Neural progenitor cell (in vitro differentiated cells): ENCODE measurements around the gene SLC5A10.

ENCODE experiments used
- EZH2 ChIP-seq: fragments of 200-600 bp; sonication (generic); IDR thresholded peaks from 2 replicates; pipeline ENCODE4 v1.6.1; 2017; ENCODE audit warnings: antibody characterized with exemption, mild to moderate bottlenecking, moderate library complexity
- EZH2phosphoT487 ChIP-seq: fragments of 200-600 bp; sonication (generic); IDR thresholded peaks from 2 replicates; pipeline ENCODE4 v1.6.1; 2017; ENCODE audit warnings: antibody characterized with exemption
- TF ChIP-seq, protein P1 (sequence below): fragments of 200-600 bp; sonication (generic); IDR thresholded peaks from 2 replicates; pipeline ENCODE4 v1.5.1; 2017; ENCODE audit warnings: antibody characterized with exemption, mild to moderate bottlenecking

DNA sequence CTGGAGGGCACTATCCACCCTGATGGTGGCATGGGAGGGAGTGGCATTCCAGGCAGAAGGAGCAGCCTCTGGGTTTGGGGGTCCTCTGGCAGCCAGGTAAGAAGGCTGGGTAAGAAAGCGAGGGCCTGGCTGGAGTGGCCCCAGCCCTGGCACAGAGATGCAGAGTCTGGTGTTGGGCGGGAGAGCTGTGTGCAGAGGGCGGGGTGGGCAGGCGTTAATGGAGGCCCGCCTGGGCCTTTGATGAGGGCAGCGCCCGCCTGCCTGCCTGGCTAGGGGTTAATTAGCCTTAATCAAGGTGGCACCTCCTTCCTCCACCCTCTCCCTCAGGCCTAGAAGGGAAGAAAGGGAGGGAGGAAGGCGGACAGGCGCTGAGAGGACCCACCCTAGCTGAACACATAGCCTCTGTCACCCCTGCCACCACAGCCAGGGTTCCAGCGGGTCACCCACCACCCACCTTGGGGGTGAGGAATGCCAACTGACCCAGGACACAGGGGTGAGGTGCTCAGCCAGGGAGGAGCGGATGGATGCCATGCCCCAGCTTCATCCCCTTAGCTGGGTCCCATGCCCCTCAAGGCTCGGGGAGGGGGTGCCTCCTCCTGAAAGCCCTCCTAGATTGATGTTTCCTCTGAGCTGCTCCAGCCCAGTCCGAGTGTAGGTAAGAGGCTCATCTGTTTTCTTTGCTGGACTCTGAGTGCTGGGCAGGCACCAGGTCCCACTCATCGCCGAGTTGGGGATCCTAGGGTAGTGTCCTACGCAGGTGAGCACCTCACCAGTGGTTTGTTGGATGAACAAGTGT is 66.0 kb downstream of the SLC5A10 start:
- TF ChIP-seq EZH2 (no peak), EZH2phosphoT487 (no peak)
- TF ChIP-seq, protein P1, sequence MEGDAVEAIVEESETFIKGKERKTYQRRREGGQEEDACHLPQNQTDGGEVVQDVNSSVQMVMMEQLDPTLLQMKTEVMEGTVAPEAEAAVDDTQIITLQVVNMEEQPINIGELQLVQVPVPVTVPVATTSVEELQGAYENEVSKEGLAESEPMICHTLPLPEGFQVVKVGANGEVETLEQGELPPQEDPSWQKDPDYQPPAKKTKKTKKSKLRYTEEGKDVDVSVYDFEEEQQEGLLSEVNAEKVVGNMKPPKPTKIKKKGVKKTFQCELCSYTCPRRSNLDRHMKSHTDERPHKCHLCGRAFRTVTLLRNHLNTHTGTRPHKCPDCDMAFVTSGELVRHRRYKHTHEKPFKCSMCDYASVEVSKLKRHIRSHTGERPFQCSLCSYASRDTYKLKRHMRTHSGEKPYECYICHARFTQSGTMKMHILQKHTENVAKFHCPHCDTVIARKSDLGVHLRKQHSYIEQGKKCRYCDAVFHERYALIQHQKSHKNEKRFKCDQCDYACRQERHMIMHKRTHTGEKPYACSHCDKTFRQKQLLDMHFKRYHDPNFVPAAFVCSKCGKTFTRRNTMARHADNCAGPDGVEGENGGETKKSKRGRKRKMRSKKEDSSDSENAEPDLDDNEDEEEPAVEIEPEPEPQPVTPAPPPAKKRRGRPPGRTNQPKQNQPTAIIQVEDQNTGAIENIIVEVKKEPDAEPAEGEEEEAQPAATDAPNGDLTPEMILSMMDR, result no peak
